Fibroblast of villous mesenchyme (primary cell): ENCODE results near the gene AQP10. TPM values are rescaled to one million over a fixed set of nuclear protein-coding genes. Genes with fewer than 3 reads are reported as not detected.
"Not testable (repeated sequence)": the region's sequence is repeated elsewhere in the genome, so short reads cannot be mapped to it uniquely, and the experiment has no call there.

Experiments used
- DNase-seq: peaks from one replicate; pipeline ENCODE4 v3.0.0-alpha.2; 2010; ENCODE audit warnings: low read depth
- H3K4me3 ChIP-seq: 2 replicates; pipeline ENCODE4 v1.5.1; 2011; ENCODE audit warnings: low read depth, mild to moderate bottlenecking, low read length
- total RNA-seq: library from RNA; depleted of rRNA; stranded (reverse); fragments of >200 nt; gene quantifications from 2 replicates; pipeline ENCODE4 v1.2.3, GENCODE V29; 2012
- TF ChIP-seq, protein P1 (sequence below): IDR thresholded peaks from 2 replicates; pipeline ENCODE4 v1.5.1; 2012; ENCODE audit warnings: low read depth, mild to moderate bottlenecking, low read length; ENCODE audit not compliant: insufficient read depth

AQP10 gene
- total RNA-seq, 1 donor, result not detected

- TF ChIP-seq, protein P1, sequence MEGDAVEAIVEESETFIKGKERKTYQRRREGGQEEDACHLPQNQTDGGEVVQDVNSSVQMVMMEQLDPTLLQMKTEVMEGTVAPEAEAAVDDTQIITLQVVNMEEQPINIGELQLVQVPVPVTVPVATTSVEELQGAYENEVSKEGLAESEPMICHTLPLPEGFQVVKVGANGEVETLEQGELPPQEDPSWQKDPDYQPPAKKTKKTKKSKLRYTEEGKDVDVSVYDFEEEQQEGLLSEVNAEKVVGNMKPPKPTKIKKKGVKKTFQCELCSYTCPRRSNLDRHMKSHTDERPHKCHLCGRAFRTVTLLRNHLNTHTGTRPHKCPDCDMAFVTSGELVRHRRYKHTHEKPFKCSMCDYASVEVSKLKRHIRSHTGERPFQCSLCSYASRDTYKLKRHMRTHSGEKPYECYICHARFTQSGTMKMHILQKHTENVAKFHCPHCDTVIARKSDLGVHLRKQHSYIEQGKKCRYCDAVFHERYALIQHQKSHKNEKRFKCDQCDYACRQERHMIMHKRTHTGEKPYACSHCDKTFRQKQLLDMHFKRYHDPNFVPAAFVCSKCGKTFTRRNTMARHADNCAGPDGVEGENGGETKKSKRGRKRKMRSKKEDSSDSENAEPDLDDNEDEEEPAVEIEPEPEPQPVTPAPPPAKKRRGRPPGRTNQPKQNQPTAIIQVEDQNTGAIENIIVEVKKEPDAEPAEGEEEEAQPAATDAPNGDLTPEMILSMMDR, result no peak
- DNase-seq, result peak; percentile 8
Measured at GRCh38 chr1:154295408-154296235, 25.3 kb upstream of the AQP10 start.

GRCh38 chr1:154301582-154301981, 19.3 kb upstream of the AQP10 start:
- no peak for DNase-seq
- no peak overlapping the region for H3K4me3 ChIP-seq
- TF ChIP-seq, protein P1, result no peak

More at GRCh38 chr1:154295408-154296235, 25.3 kb upstream of the AQP10 start:
- H3K4me3 ChIP-seq, result no peak overlapping the region

DNA sequence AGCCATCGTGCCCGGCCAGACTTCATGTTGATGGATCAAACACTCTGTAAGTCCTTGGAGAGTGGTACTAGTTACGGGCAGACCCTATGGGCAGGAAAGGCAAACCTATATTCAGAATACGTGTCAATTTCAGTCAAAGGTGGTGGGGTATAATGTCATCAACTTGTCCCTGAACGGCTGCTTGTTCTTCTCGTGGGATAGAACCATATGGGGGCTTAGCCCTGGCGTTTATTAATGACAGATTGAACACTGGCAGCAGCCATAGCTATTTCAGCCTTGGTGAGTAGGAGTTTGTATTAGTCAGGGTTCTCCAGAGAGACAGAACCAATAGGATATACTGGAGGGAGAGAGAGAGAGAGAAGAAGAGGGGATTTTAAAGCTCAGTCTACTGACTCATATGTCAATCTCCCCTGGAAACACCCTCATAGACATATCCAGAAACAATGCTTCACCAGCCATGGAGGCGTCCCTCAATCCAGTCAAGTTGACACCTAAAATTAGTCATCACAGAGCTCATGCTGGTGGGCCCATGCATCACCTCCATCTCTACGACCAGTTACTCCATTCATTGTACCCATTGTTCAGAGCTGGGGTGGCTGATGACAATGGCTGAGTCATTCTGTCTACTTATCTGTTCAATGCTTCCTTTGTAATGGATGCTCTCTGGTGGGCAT, 16.1 kb upstream of the AQP10 start:
- TF ChIP-seq, protein P1, result no peak
- H3K4me3 ChIP-seq, result no peak overlapping the region
- no peak for DNase-seq

DNA sequence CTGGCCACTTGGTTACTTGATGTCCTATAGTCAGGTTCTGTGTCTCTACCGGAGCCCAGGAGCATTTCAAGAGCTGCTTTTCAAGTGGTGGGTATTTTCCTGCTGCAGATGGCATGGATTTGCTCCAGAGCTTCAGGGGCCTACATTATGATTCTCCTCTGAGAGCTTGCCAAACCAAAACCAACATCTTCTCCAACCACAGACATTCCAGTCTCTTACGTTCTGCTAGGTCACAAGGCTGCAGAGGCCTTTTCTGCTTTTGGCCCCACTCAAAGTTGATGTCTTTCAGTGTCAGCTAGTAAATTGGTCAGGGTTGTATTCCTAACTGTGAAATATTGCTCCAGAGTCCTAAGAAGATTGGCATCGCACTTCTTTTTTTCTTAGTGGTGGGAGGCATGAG, 14.7 kb upstream of the AQP10 start:
- TF ChIP-seq, protein P1, result no peak
- no peak for DNase-seq
- H3K4me3 ChIP-seq, result no peak overlapping the region

- H3K4me3 ChIP-seq, DNase-seq: not testable (repeated sequence)
Measured at GRCh38 chr1:154307670-154308270, 13.1 kb upstream of the AQP10 start.

GRCh38 chr1:154309136-154309535, 11.8 kb upstream of the AQP10 start:
- DNase-seq, result not testable (repeated sequence)

GRCh38 chr1:154312229-154313065, 8.4 kb upstream of the AQP10 start:
- DNase-seq, H3K4me3 ChIP-seq: not testable (repeated sequence)

More at GRCh38 chr1:154309136-154309535, 11.8 kb upstream of the AQP10 start:
- not testable (repeated sequence) for H3K4me3 ChIP-seq

GRCh38 chr1:154313066-154313356, 7.9 kb upstream of the AQP10 start:
- DNase-seq, result no peak
- TF ChIP-seq, protein P1, result no peak
- no peak overlapping the region for H3K4me3 ChIP-seq

DNA sequence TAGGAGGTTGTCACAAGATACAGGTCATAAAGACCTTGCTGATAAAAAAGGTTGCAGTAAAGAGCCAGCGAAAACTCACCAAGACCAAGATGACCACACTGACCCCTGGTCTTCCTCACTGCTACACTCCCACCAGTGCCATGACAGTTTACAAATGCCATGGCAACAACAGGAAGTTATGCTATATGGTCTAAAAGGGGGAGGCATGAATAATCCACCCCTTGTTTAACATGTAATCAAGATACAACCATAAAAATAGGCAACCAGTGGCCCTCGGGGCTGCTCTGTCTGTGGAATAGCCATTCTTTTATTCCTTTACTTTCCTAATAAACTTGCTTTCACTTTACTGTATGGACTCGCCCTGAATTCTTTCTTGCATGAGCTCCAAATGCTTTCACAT, 6.7 kb upstream of the AQP10 start:
- DNase-seq, H3K4me3 ChIP-seq: not testable (repeated sequence)
